Right renal cortex interstitium (tissue), 3 donors: ENCODE data around the gene TP53BP1. TPM values are rescaled to one million over a fixed set of nuclear protein-coding genes. Genes with fewer than 3 reads are reported as not detected.

Experiments used
- DNase-seq, 3 donors: peaks; one replicate each; pipeline ENCODE4 v3.0.0-alpha.2; 2013; ENCODE audit warnings: low read depth in 3 of 3, low spot score in 2 of 3
- polyA plus RNA-seq, 3 donors: library from polyadenylated mRNA; unstranded; fragments of 120-200 nt; gene quantifications; one replicate each; pipeline ENCODE4 v1.2.1, GENCODE V29; 2013; ENCODE audit not compliant: insufficient read length in 3 of 3

Gene TP53BP1
- polyA plus RNA-seq, 3 donors: 72.8 to 87.3 (median 77.7) TPM

- no peak for DNase-seq
Observed at GRCh38 chr15:43488790-43489189, 4.2 kb downstream of the TP53BP1 start.

DNA sequence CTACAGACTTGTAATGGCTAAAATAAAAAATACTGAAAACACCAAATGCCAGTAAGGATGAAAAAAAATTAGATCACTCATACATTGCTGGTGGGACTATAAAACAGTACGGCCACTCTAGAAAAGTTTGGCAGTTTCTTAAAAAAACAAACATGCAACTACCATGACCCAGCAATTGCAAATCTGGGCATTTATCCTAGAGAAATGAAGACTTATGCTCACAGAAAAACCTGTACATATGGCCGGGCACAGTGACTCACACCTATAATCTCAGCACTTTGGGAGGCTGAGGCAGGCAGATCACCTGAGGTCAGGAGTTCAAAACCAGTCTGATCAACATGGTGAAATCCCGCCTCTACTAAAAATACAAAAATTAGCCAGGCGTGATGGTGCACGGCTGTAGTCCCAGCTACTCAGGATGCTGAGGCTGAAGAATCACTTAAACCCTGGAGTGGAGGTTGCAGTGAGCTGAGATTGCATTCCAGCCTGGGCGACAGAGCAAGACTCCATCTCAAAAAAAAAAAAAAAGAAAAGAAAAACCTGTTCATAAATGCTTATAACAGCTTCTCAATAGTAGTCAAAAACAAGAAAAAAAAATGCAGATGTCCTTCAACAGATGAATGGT is 5.6 kb downstream of the TP53BP1 start:
- no peak for DNase-seq

- DNase-seq: no peak
Observed at GRCh38 chr15:43484455-43484854, 8.5 kb downstream of the TP53BP1 start.

GRCh38 chr15:43483297-43484128 is 9.4 kb downstream of the TP53BP1 start:
- DNase-seq: no peak

GRCh38 chr15:43473885-43474284 is 19.1 kb downstream of the TP53BP1 start:
- DNase-seq: no peak

- no peak for DNase-seq
Observed at GRCh38 chr15:43471975-43472374, 21.0 kb downstream of the TP53BP1 start.

GRCh38 chr15:43469867-43470266 is 23.1 kb downstream of the TP53BP1 start:
- no peak for DNase-seq

GRCh38 chr15:43465100-43465499 is 27.9 kb downstream of the TP53BP1 start:
- DNase-seq: no peak

GRCh38 chr15:43463998-43464397 is 29.0 kb downstream of the TP53BP1 start:
- DNase-seq: no peak

GRCh38 chr15:43463507-43463906 is 29.4 kb downstream of the TP53BP1 start:
- DNase-seq: no peak

GRCh38 chr15:43449981-43450380 is 43.0 kb downstream of the TP53BP1 start:
- no peak for DNase-seq

GRCh38 chr15:43446344-43446743 is 46.6 kb downstream of the TP53BP1 start:
- no peak for DNase-seq

DNA sequence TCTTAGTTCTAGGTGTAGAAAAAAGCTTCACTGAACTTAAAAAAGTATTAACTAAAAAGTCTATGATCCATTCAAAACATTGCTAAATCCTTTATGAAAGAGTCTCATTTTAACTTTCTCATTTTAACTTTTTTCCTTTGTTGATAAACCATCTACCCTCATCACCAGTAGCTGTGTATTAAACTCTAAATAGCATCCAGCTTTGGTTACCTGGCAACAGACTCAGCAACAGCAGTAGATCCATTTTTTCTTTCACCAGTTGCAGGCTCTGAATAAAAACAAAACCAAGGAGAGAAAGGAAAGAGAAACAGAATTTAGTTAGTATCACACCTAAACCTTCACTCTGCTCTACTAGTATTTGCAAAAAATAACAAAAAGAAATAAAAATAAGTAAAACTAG is 51.6 kb downstream of the TP53BP1 start:
- no peak for DNase-seq

- no peak for DNase-seq
Observed at GRCh38 chr15:43440721-43441281, 52.2 kb downstream of the TP53BP1 start.

DNA sequence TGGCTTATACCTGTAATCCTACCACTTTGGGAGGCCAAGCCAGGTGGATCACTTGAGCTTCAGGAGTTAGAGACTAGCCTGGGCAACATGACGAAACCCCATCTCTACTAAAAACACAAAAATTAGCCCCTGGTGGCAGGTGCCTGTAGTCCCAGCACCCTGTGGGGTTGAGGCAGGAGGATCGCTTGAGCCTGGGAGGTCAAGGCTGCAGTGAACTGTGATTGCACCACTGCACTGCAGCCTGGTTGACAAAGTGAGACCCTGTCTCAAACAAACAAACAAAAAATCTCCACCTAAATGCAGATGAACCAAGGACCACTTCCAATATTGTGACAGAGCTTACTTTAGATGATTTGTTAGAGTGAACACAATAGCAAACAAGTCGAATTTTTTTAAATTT is 53.7 kb downstream of the TP53BP1 start:
- no peak for DNase-seq

DNA sequence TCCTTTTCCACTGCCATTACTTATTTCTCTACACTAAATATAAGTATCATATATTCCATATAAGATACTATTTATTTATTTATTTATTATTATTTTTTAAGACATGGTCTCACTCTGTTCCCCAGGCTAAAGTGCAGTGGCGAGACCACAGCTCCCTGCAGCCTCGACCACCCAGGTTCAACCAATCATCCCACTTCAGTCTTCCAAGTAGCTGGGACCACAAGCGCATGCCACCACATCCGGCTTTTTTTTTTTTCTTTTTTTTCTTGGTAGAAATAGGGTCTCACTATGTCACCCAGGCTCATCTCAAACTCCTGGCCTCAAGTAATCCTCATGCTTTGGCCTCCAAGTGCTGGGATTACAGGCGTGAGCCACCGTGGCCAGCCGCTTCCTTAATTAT is 56.6 kb downstream of the TP53BP1 start:
- DNase-seq: no peak

GRCh38 chr15:43434446-43434845 is 58.5 kb downstream of the TP53BP1 start:
- no peak for DNase-seq

- no peak for DNase-seq
Observed at GRCh38 chr15:43433661-43434303, 59.2 kb downstream of the TP53BP1 start.

GRCh38 chr15:43433165-43433564 is 59.8 kb downstream of the TP53BP1 start:
- no peak for DNase-seq

DNA sequence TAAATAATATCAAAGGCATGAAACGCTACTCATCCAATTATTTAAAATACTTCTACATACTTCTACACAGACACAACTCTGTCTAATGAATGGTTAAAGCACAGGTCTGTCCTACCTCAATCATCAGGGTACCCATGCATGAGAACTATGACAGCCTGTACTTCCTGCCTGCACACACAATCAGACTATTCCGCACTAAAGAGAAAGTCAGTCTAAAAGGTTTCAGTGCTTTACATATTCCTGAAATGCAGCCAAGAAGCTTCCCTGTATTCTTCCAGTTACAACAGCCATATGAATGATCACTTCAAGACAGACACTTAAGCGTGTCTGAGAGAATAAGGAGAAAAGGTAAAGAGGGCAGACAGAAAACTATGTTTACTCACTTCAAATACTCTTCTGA is 63.3 kb downstream of the TP53BP1 start:
- DNase-seq: no peak

- no peak for DNase-seq
Observed at GRCh38 chr15:43423793-43424192, 69.2 kb downstream of the TP53BP1 start.
